ENCODE data around the gene CCR5AS.

CCR5AS gene

DNA sequence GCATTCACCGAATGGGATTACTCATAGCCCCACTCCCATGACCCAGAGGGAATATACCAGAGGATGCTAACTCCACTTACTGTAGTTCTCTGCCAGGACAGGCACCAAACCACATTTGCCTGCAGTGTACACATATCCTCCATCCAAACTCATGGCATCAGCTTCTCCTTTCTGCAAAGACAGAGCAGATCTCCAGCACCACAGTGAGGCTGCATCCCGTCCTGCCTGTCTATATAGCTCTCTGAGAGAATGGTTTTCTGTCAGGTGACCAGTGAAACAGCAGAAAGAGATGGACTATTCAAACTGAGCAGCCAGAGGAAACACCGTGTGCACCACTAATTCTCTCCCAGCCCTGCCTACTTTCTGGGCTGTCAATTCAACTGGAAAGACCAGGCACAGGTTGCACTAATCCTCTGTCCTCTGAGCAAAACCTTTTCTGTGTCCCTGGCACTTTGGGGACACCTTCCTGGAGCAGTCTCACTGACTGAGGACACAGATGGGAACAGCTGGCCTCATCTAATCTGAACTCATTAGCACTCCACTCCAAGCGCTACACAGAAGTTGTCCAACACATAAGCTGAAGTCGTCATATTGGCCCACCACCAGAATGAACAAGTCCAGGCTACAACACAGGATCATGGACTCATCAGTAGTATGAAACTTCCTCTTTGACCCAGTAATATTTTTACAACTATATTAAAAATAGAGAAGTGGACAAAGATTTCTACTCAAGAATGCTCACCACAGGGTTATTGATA, 40.5 kb upstream of the CCR5AS start:
- Histone ChIP-seq H3K36me3 (replicated peaks in 1 of 2; ENCODE audit: insufficient read depth in 1 of 2, low read depth in 2 of 2) (peaks cover 0 to 13% of the 10 kb centered on the region in 2 donors), H3K9me3 (no peaks in the 10 kb centered on the region), H3K4me3 (no peak overlapping the region), H3K27ac (no peak overlapping the region), H3K4me1 (no peaks in the 10 kb centered on the region), H3K27me3 (no peaks in the 10 kb centered on the region)
- 69 to 82% methylated on average over 5 of the region's 5 CpGs for WGBS, 2 donors
- ATAC-seq (no peak), DNase-seq (no peak)
- intact Hi-C loops (cut with DNase I): no loop called here
- no peak for TF ChIP-seq POLR2A (IDR thresholded peaks at IDR 0.05)
- TF ChIP-seq, protein P1, sequence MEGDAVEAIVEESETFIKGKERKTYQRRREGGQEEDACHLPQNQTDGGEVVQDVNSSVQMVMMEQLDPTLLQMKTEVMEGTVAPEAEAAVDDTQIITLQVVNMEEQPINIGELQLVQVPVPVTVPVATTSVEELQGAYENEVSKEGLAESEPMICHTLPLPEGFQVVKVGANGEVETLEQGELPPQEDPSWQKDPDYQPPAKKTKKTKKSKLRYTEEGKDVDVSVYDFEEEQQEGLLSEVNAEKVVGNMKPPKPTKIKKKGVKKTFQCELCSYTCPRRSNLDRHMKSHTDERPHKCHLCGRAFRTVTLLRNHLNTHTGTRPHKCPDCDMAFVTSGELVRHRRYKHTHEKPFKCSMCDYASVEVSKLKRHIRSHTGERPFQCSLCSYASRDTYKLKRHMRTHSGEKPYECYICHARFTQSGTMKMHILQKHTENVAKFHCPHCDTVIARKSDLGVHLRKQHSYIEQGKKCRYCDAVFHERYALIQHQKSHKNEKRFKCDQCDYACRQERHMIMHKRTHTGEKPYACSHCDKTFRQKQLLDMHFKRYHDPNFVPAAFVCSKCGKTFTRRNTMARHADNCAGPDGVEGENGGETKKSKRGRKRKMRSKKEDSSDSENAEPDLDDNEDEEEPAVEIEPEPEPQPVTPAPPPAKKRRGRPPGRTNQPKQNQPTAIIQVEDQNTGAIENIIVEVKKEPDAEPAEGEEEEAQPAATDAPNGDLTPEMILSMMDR (IDR thresholded peaks at IDR 0.05): no peak

- no peaks in the 10 kb centered on the region for H3K4me1 ChIP-seq
- intact Hi-C loops (cut with DNase I): no loop called here
- H3K27ac ChIP-seq: no peak overlapping the region
- H3K9me3 ChIP-seq: no peaks in the 10 kb centered on the region
- TF ChIP-seq, protein P1 (IDR thresholded peaks at IDR 0.05): peak in 4 of 7 experiments; percentile 46 to 66 (median 62)
- no peak for TF ChIP-seq POLR2A (IDR thresholded peaks at IDR 0.05)
- DNase-seq (peak in 3 of 4 donors; percentile 39 to 54 (median 51)), ATAC-seq (peak; percentile 47)
- peaks cover 0 to 24% of the 10 kb centered on the region in 2 donors for H3K36me3 ChIP-seq (replicated peaks in 1 of 2; ENCODE audit: insufficient read depth in 1 of 2, low read depth in 2 of 2)
- no peak overlapping the region for H3K4me3 ChIP-seq
- 48 to 84% methylated on average over 15 to 16 of the region's 16 CpGs for WGBS, 2 donors
- no peaks in the 10 kb centered on the region for H3K27me3 ChIP-seq
Measured at GRCh38 chr3:46442576-46443530, 36.0 kb upstream of the CCR5AS start.

DNA sequence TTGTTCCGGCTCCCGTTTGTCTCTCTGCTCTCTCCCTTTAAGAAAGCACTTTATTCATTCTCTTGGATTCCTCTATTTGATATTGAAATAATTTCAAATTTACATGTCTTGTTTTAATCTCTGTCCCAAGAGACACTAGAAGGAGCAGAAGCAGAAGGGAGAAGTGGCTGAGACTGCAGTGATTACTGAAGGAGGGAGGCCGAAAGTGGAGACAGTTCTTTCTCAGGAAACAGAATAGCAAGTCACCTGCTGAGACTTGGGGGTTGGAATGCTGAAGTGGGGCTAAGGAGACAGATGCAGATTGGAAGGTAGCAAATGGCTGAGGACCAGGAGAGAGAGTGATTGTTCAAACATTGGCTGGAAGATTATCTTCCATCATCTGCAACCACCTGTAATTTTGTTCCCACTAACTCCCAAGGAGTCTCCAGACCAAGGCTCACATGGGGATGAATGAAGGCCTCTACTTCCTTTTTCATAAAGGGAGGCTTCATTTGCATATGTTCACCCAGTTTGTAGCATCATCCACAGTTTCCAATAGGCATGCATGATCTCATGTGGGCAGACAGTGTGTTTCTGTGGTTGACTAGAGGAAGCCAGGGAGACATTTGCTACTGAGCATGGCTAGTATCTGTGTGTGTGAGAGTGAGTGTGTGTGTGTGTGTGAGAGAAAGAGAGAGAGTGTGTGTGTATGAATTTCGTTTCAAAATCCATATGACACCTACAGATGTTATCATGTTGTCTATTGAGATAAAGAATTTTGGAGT, 33.8 kb upstream of the CCR5AS start:
- ATAC-seq: no peak

GRCh38 chr3:46438831-46439230, 32.0 kb upstream of the CCR5AS start:
- no peaks in the 10 kb centered on the region for H3K4me1 ChIP-seq
- no peak for DNase-seq
- H3K4me3 ChIP-seq: no peak overlapping the region
- H3K27ac ChIP-seq: no peak overlapping the region
- H3K36me3 ChIP-seq (replicated peaks in 1 of 2; ENCODE audit: insufficient read depth in 1 of 2, low read depth in 2 of 2): peaks cover 0 to 26% of the 10 kb centered on the region in 2 donors
- no peaks in the 10 kb centered on the region for H3K27me3 ChIP-seq
- no peaks in the 10 kb centered on the region for H3K9me3 ChIP-seq
- ATAC-seq: no peak
- 83 to 94% methylated on average over 3 of the region's 3 CpGs for WGBS, 2 donors
- no peak for TF ChIP-seq POLR2A (IDR thresholded peaks at IDR 0.05)
- TF ChIP-seq, protein P1 (IDR thresholded peaks at IDR 0.05): no peak
- intact Hi-C loops (cut with DNase I): no loop called here

More for the DNA sequence above, 33.8 kb upstream of the CCR5AS start:
- no peaks in the 10 kb centered on the region for H3K27me3 ChIP-seq
- peak in 1 of 4 donors; percentile 26 for DNase-seq
- intact Hi-C loops (cut with DNase I): no loop called here
- peaks cover 0 to 23% of the 10 kb centered on the region in 2 donors for H3K36me3 ChIP-seq (replicated peaks in 1 of 2; ENCODE audit: insufficient read depth in 1 of 2, low read depth in 2 of 2)
- no peaks in the 10 kb centered on the region for H3K9me3 ChIP-seq
- no peak overlapping the region for H3K27ac ChIP-seq
- H3K4me3 ChIP-seq: no peak overlapping the region
- WGBS, 2 donors: 75 to 76% methylated on average over 4 of the region's 4 CpGs
- TF ChIP-seq POLR2A (IDR thresholded peaks at IDR 0.05): no peak
- TF ChIP-seq, protein P1 (IDR thresholded peaks at IDR 0.05): no peak
- no peaks in the 10 kb centered on the region for H3K4me1 ChIP-seq
